Epithelial cell of prostate (primary cell): Measurements from ENCODE around the gene B4GAT1.

Source experiments
- DNase-seq: peaks from one replicate; pipeline ENCODE4 v3.0.0-alpha.2; 2011; ENCODE audit warnings: low read depth, low spot score
- H3K27ac ChIP-seq: fragments of 450-650 bp; 2 replicates; pipeline ENCODE4 v1.5.1; 2017; ENCODE audit warnings: mild to moderate bottlenecking

Gene B4GAT1

DNA sequence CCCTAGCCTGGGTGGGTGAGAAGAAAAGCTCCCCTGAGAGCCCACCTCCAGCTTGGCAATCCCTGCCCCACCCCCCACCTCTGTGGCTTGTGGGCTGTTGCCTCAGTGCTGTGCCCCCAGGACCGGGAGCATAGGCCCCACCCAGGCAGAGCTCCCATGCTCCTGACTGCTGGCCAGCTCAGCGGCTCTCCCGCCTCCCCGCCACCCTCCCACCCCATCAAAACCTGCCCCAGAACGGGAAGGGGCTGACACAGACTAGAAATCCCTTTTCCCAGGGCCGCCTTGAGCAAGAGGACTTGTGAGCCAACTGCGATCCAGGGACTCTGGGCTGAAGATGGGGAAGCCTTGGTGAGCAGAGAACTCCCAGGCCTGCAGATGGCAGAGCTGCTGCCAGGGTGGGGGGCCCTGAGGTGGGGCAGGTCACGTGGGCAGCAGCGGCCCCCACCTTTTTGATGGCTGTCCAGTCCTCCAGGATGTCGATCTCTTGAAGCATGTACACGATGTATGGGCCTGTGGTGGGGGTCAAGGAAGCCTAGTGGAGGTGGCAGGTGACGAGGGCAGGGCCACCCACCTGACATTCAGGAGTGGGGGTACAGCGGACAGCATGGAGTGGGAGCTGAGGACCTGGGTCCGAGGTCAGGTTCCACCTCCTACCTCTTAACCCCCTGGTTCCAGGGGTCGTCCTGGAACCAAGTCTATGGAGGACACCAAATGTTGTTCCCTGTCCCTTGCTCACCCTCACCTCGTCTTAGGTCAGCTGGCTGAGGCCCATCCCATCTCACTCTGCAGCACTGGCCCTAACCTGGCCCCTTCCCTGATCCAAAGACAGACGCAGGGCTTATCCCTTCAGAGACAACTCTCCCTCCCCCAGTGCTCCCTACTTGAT is 8.9 kb downstream of the B4GAT1 start:
- no peak for DNase-seq
- peak overlapping the region; percentile 95 for H3K27ac ChIP-seq

DNA sequence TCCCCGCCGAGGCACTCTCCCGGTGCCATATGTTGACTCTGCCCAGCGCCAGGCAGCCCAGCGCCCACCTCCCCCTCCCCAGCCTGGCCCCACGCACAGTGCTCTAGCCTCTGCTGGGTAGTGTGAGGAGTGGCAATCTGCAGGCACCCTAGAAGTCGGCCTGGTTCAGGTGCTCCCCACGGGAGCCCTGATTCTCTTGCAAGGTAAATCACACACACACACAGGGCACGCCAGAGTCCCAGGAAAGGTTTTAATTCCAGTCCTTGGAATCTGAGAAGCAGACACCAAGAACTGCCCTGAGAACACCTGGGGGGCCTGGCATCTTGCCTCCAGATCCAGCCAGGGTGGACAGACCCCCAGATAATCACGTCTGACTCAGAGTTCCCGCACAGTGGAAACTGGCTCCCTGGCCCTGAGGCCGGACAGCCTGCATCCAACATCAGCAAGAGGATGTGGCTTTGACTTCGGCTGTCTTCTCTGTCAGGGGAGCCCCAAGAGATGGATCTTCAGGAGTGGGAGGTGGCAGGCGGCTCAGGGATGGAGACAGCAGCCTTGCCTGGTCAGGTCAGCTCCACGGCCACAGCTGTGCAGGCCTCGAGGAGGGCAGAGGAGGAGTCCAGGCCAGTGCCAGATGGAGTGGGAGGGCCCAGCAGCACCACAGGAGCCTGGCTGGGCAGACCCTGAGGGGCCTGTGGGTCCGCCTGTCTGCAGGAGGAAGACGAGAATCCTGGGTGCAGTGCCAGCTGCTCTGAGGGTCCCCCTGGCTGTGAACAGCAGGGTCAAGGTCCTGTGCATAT is 10.1 kb downstream of the B4GAT1 start:
- DNase-seq = no peak
- peak overlapping the region; percentile 95 for H3K27ac ChIP-seq

DNA sequence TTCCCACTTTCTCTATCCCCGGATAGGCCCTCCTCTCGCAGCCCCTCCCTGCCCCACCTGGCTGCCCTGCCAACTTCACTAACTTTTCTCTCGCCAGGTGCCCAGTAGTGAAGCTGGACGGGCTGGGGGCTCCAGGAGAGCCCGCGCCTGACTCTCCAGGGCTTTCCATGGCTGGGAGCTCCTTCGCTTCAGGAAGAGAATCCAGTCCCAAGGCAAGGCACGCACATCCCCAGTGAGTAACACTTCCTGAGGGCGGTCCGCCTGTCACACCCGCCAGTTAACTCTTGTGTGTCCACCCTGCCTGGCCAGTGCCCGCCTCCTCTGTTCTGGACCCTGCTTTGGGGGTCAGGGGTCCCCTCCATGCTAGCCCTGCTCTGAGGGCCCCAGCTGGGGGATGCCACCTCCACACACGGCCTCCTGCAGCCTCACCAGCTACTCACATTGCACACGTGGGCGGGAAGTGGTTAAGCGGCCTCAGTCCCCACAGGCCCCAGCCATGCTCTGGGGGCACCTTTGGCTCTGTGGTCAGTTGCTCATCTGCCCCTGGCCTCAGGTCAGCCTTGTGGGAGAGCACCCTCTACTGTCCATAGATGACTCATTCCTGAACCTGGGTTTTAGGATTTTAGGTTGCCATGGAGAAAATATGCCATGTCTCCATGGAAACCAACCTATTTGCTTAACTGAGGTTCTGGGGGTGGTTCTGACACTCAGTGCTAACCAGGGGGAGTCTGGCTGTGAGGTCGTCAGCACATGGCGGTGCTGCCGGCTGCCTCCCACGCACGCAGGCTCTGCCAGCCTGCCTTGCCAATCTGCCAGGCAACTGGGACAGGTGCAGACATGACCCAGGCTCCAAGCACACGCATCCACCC is 11.0 kb downstream of the B4GAT1 start, which contains the start of gene RIN1:
Gene RIN1, minus strand, starts transcription at position 201 of the 869 bp plus-strand sequence. Its CDS starts 32 bp downstream, at position 169.
- H3K27ac ChIP-seq = peak within 1 kb of the TSS; percentile 95
- peak; percentile 90 for DNase-seq

DNA sequence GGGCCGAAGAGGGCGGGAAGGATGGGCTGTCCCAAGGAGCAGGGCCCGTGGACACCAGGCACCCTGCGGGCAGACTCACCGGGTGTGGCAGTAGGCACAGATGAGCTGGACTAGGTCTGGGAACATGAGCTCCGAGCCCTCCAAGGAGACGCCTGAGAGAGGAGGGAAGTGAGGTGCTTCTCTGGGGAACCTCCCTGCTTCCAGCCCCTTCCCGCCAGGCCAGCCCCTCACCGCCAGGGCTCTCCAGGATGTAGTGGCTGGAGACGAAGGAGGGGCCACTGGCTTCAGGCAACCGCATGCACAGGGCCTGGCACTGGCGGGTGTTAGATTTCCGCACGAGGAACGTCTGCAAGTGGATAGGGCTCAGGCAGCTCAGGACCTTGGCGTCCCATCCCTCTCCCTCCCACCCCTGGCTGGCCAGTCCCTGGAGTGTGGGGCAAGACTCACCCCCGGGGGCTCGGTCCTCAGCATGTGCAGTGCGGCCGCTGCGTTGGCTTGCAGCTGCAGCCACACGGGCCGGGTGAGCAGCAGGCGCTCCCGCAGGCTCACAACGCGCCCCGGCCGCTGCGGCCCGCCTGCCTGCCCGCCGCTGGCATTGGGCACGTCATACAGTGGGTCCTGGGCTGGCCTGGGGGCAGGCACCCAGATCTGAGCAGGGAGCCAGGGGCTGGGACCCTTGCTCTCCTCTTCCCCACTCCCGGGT is 11.7 kb downstream of the B4GAT1 start:
- DNase-seq = no peak
- H3K27ac ChIP-seq = peak overlapping the region; percentile 95

DNA sequence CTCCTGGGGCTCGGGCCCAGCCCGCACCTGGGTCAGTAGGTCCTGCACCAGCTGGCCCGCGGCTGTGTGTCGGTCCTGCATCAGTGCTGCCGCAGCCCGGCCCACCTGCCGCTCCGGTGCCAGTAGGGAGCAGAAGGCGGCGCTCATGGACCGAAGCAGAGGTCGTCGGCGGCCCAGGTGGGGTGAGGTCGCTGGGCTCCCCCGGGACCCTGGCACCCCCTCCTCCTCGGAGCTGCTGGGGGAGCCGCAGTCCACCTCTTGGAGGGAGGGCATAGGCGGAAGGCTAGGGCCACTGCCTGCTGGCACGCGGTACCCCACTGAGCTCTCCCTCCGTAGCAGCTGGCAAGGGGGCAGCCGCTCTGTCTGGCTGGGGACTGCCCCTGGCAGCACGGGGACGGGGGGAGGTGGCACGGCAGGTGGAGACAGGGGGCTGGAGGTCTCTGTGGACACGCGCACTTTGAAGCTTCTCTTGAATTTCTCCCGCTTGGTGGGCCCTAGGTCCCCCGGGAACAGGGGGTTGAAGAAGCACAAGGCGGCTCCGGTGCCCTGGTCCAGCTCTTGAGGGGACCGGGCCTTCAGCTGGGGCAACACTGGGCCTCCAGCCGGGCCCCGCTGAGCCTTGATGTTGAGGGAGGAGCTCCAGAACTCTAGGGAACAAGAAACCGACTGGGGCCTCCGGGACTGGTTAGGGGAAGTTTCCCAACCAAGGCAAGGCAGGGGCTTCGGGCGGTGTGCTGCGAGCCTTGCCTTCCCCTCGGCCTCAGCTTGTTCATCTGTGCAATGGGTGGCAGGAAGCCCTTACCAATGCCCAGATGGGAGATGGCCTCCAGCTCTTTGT is 12.6 kb downstream of the B4GAT1 start:
- DNase-seq = no peak
- peak overlapping the region; percentile 95 for H3K27ac ChIP-seq

DNA sequence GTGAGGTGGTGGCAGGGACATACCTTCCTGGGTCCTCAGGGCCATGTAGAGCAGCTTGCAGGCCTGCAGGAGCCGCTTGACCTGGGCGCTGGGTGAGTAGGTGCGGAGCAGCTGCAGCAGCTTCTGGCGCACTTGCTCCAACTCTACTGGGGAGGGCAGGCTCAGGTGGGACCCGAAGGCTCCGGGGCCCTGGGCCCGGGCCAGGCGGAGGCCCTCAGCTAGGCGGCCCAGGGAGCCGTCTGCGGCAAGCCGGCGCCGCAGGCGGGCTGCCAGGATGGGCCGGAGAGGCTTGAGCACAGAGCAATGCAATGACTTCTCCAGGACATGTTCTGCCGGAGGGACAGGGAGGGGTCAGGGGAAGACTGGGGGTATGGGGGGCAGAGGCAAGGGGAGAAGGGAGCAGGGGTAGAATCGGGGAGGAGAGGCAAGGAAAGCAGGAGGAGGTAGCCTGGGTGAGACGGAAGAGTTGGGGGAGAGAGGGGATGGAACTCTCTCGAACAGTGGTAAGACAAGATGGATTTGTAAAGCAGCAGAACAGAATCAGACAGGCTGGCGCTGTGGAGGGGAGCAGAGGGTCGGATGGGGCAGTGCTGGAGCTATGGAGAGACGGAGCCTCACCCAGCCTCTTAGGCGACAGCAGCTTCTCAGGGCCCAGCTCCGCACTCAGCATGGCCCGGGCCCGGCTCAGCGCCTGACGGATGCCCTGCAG is 13.4 kb downstream of the B4GAT1 start:
- DNase-seq = no peak
- no peak overlapping the region for H3K27ac ChIP-seq

DNA sequence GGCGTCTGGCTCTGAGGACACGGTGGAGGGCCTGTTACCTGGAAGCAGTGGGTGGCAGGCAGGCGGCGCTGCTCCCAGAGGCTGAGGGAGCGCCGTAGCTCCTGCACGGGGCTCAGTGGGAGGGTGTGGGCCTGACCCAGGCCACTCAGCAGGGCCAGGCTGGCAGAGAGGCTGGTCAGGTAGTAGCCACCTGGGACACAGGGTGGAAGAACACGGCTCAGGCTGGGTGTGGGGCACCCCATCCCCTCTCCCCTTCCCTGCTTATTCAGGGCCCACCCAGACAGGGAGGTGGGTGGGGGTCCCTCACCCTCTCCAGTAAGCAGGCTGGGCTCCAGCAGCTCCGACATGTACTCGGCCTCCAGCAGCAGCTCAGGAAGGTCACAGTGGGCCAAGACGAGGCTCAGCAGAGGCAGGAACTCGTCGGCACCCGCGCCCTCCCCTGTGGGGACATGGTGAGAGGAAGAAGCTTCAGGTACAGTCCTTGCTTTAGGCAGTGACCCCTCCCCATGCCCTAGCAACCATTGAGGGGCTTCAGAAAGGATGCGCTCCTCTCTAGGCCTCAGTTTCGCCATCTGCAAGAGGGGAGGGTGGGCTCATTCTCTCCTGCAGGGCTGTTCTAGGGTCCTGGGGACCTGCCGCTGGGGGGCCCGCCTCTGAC is 14.1 kb downstream of the B4GAT1 start:
- H3K27ac ChIP-seq = no peak overlapping the region
- no peak for DNase-seq

DNA sequence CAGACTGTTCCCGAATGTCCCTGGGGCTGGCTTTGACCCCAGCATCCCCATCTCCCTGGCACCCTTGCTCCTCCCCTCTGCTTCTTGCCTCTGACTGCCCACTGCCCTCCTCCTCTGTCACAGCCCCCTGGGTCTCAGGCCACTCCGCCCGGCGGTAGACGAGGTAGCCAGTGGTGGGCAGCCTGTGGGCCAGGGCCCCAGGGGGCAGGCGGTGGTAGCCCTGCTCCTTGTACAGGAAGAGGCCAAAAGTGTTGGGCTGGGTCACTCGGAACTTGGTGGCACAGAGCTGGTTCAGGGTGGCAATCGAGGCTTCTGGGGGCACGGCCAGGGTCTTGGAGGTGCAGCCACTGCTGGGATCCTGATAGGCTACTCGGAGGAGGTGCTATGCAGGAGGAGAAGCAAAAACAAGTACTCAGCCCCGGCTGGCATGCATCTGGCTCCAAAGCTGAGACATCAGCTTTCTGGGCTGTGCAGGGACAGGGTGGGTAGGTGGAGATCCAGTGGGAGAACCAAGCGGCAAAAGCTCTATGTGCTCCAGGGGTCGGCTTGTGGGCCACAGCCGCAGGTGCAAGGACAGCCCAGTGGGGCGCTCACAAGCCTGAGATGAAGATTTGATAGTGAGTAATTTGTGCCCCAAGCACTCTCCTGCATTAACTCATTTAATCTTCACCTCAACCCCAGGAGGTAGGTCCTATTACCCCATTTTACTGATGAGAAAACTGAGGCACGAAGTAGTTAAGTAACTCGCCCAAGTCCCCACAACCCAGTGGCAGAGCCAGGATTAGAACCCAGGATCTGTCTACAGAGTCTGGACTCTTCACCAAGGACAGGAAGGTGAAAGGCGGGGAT is 14.8 kb downstream of the B4GAT1 start:
- no peak for DNase-seq
- H3K27ac ChIP-seq = no peak overlapping the region

DNA sequence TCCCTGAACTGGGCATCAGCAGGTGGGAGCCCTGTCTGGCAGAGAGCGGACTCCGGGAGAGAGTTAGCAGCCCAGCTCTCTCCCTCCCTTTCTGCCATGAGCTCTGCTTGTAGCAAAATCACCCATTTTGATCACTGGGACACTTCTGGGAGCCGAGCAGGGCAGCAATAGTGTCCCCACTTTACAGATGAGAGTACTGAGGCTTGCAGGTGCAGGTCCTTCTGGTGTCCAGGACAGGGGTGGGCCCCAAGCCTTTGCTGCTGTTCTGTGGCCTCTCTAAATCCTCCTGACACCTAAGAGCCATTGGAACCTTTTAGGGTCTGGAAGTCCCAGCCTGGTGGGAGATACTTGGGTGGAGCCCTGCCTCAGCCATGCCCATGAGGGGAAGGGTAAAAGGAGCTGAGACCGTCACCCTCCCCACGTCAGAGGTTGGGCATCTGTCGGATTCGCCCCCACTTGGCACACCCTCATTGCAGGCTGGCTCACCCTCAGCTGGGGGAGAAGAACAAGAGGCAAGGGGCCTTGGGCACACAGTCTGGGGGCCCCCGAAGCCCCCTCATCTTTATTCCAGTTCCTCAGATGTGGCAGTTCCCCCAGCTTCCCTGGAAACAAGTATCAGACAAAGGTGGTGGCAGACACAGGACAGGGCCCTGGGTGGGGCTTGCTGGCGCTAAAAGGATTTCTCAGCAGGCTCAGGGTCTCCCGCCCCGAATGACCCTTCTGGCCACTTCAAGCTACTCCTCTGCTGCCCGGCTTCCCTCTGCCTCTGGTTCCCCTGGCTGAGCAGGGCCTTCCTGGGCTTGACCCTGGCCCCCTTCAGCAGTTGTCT is 15.7 kb downstream of the B4GAT1 start:
- no peak overlapping the region for H3K27ac ChIP-seq
- no peak for DNase-seq

DNA sequence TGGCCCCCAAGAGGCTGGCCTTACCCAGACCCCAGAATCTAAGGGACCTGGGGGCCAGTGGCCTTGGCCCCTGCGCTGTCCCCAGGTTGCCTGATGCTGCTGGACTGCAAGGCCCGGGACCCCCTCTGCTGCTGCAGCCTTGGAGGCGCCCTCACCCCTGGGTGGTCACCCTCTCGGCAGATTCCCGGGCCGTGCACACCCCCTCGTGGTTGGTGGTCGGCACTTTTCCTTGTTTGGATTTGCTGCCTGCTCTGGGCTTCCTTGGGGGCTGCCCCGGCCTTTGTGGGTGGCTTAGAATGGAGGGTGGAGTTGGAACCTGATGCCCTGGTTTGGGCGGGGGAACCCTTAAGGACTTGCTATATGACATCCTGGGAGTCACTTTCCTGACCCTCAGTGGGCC is 16.5 kb downstream of the B4GAT1 start:
- H3K27ac ChIP-seq = no peak overlapping the region
- DNase-seq = no peak

DNA sequence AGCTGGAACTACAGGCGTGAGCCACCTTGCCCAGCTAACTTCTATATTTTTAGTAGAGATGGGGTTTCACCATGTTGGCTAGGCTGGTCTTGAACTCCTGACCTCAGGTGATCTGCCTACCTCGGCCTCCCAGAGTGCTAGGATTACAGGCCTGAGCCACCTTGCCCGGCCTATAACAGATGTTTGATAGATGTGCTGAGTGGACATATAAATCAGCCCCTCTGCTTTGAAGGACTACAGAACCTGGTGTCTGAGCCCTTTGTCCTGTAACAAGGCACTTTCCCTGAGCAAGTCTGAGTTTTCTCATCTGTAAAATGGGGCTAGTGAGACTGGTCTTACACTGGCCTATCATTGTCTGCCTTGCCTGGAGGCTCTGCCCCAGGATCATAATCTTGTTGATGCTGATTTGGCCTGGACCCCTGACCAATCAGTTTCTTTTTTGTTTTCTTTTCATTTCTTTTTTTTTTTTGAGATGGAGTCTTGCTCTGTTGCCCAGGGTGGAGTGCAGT is 18.2 kb downstream of the B4GAT1 start:
- DNase-seq = no peak
- H3K27ac ChIP-seq = peak overlapping the region; percentile 71

DNA sequence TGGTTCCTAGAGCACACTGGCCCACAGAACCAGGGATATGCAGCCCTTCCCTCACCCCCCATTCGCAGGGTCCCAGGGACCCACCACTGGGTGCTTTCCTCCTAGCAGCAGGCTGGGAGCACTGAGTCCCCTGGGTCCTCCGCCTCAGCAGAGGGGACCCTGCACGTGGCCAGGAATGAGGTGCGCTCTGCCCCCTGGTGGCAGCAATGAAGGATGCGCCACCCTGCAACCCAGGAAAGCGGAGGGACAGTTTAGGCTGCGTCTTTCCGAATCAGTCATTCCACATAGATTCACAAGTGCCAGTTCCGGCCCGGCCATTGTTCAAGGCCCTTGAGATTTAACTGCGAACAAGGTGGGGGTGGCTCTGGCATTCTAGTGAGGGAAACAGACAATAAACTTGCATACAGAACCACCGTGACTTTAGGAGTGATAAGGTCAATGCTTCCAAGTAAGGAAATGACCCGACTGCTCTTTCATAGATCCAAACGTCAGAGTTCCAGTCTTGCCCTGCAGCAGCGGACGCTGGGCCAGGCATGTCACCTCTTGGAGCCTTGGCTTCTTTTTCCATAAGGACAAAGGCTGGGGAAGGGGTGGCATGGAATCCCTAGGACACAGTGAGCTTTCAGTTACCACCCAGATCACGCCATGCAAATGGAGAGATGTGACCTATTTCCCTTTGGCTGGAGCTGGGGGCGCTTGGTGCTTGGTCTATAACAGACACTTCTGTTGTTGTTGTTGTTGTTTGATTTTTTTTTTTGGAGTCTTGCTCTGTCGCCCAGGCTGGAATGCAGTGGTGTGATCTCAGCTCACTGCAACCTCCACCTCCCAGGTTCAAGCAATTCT is 18.9 kb downstream of the B4GAT1 start:
- H3K27ac ChIP-seq = peak overlapping the region; percentile 71
- DNase-seq = no peak

DNA sequence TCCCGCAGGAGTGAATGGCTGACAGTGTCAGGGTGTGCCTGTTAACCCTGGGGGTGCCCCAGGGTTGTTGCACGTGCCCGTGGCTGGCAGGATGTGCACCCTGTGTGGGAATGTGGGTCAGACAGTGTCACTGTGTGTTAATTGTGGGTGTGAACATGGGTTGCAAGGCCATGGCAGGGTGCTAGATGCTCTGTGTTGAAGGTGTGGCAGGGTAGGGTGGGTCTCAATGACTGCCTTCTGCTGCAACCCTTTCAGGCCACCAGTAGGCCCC is 19.5 kb downstream of the B4GAT1 start:
- H3K27ac ChIP-seq = peak overlapping the region; percentile 71
- DNase-seq = no peak

DNA sequence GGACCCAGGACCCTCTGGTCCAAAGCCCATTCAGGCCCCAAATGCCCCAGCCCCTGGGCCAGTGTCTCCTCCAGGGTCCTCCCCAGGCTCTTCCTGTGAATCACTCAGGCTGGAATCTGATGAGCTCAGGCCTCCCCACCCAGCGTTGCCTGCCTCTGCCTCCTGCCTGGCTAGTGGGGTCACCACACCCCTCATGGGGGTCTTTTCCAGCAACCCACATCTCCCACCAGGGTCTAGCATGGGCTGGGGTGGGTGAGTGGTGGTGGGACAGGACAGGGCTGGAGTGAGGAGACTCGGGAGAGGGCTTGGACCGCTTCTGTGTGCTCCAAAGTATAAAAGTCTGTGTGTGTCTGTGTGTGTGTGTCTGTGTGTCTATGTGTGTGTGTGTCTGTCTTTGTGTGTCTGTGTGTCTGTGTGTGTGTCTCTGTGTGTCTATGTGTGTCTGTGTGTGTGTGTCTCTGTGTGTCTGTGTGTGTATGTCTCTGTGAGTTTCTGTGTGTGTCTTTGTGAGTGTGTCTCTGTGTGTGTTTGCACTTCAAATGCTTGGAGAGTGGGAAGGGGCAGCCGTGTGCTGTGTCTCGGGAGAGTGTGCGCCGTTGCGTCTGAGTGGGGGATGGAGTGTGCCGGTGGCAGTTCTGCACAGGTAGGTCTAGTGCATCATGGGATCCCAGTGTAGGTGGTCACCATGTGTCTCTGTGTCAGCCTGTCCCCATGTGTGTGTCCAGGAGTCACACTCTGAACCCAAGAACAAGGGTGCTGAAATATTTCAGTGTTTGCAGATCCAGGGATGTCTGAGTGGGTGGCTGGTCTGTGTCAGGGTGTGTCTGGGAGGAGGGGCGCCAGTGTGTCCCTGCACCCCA is 20.0 kb downstream of the B4GAT1 start:
- DNase-seq = no peak
- peak overlapping the region; percentile 71 for H3K27ac ChIP-seq
